Ishikawa (cell line): ENCODE results near the gene GPR15.

ENCODE experiments used
- CEBPB ChIP-seq: IDR thresholded peaks from 2 replicates; pipeline ENCODE4 v1.6.1; 2012
- CREB1 ChIP-seq: IDR thresholded peaks from 2 replicates; pipeline ENCODE4 v1.6.1; 2012; ENCODE audit warnings: low read depth
- EGR1 ChIP-seq: IDR thresholded peaks from 2 replicates; pipeline ENCODE4 v1.6.1; 2012
- EP300 ChIP-seq: IDR thresholded peaks from 2 replicates; pipeline ENCODE4 v1.6.1; 2012; ENCODE audit warnings: borderline replicate concordance
- FOXM1 ChIP-seq: IDR thresholded peaks from 2 replicates; pipeline ENCODE4 v1.6.1; 2012; ENCODE audit warnings: low read depth, borderline replicate concordance
- NFIC ChIP-seq: IDR thresholded peaks from 2 replicates; pipeline ENCODE4 v1.6.1; 2012
- RAD21 ChIP-seq: IDR thresholded peaks from 2 replicates; pipeline ENCODE4 v1.6.1; 2012; ENCODE audit warnings: low read depth
- TAF1 ChIP-seq: IDR thresholded peaks from 2 replicates; pipeline ENCODE4 v1.6.1; 2012; ENCODE audit warnings: low read depth, mild to moderate bottlenecking
- TCF12 ChIP-seq: IDR thresholded peaks from 2 replicates; pipeline ENCODE4 v1.6.1; 2012; ENCODE audit warnings: low read depth
- TEAD4 ChIP-seq: IDR thresholded peaks from 2 replicates; pipeline ENCODE4 v1.6.1; 2012
- YY1 ChIP-seq: IDR thresholded peaks from 2 replicates; pipeline ENCODE4 v1.6.1; 2012; ENCODE audit warnings: low read depth
- ZBTB7A ChIP-seq: IDR thresholded peaks from 2 replicates; pipeline ENCODE4 v1.6.1; 2012; ENCODE audit warnings: low read depth
- TF ChIP-seq, protein P1 (sequence below): IDR thresholded peaks from 2 replicates; pipeline ENCODE4 v1.6.1; 2012; ENCODE audit warnings: low read depth, mild to moderate bottlenecking
- TF ChIP-seq, protein P2 (sequence below): IDR thresholded peaks from 2 replicates; pipeline ENCODE4 v1.6.1; 2012
- TF ChIP-seq, protein P3 (sequence below): IDR thresholded peaks from 2 replicates; pipeline ENCODE4 v1.6.1; 2012

Gene GPR15

DNA sequence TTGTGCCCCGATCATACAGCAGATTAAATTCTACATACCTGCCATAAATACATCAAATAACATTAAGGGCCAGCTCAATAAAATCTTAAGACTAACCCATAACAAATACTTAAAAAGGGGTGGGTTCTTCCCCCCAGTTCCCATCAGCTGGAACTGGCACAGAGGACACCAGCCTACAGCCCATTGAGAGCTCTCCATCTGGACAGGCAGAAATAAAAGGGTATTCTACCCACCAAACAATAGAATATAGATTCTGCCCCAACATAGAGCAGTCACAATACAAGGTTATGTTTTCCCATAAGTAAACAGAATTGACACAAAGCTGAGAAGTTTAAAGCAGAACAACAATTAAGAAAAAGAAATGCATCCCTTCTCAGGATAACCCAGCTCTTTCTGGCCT lies 49.7 kb downstream of the GPR15 start:
- no peak for TF ChIP-seq FOXM1

DNA sequence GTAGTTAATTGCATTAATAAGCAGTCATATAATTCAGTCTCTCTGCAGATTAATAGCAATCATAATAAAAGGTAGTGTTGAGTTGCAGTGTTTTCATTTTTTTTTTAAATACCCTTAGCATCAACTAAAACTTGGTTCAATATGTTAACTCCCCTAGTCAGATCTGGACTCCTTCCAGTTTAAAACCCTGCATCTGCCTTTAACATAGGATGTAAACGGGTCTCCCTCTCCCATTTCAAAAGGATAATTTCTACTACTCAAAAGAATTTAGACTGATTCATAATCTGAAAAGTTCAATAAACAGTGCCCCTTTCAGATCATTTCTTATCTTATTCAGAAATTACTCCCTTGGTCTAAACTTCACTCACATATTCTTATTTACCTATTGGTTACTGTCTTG lies 50.3 kb downstream of the GPR15 start:
- TF ChIP-seq TAF1 (no peak), EP300 (no peak), CREB1 (no peak)

DNA sequence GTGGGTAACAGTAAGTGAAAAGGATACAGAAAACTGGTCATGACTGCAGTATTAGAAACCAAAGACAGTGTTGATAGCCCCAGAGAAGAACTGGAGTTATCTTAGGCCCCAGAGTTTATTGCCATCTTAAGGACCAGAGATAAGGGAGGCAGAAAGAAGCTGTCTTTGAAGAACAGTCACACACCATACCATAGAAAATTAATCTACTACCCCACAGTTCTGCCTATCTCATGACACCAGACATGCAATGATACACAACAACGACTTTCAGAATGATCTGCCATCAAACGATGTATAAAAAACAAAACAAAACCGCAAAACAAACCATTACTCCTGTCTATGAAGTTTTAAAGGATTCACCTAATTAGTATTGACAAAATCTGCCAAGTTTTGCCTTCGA lies 52.0 kb downstream of the GPR15 start:
- TF ChIP-seq, protein P1, sequence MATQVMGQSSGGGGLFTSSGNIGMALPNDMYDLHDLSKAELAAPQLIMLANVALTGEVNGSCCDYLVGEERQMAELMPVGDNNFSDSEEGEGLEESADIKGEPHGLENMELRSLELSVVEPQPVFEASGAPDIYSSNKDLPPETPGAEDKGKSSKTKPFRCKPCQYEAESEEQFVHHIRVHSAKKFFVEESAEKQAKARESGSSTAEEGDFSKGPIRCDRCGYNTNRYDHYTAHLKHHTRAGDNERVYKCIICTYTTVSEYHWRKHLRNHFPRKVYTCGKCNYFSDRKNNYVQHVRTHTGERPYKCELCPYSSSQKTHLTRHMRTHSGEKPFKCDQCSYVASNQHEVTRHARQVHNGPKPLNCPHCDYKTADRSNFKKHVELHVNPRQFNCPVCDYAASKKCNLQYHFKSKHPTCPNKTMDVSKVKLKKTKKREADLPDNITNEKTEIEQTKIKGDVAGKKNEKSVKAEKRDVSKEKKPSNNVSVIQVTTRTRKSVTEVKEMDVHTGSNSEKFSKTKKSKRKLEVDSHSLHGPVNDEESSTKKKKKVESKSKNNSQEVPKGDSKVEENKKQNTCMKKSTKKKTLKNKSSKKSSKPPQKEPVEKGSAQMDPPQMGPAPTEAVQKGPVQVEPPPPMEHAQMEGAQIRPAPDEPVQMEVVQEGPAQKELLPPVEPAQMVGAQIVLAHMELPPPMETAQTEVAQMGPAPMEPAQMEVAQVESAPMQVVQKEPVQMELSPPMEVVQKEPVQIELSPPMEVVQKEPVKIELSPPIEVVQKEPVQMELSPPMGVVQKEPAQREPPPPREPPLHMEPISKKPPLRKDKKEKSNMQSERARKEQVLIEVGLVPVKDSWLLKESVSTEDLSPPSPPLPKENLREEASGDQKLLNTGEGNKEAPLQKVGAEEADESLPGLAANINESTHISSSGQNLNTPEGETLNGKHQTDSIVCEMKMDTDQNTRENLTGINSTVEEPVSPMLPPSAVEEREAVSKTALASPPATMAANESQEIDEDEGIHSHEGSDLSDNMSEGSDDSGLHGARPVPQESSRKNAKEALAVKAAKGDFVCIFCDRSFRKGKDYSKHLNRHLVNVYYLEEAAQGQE, result no peak
- no peak for TF ChIP-seq TCF12
- TF ChIP-seq EP300, result no peak
- no peak for TF ChIP-seq RAD21
- no peak for TF ChIP-seq EGR1
- TF ChIP-seq TEAD4, result no peak
- TF ChIP-seq CEBPB, result no peak
- TF ChIP-seq, protein P2, sequence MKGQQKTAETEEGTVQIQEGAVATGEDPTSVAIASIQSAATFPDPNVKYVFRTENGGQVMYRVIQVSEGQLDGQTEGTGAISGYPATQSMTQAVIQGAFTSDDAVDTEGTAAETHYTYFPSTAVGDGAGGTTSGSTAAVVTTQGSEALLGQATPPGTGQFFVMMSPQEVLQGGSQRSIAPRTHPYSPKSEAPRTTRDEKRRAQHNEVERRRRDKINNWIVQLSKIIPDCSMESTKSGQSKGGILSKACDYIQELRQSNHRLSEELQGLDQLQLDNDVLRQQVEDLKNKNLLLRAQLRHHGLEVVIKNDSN, result no peak
- TF ChIP-seq, protein P3, sequence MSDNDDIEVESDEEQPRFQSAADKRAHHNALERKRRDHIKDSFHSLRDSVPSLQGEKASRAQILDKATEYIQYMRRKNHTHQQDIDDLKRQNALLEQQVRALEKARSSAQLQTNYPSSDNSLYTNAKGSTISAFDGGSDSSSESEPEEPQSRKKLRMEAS, result no peak
- no peak for TF ChIP-seq TAF1
- TF ChIP-seq YY1, result no peak
- TF ChIP-seq ZBTB7A, result no peak
- TF ChIP-seq NFIC, result no peak
- no peak for TF ChIP-seq FOXM1
- TF ChIP-seq CREB1, result no peak
